Fibroblast of lung (primary cell): ENCODE data around the gene MOCOS.

Experiments
- EZH2 ChIP-seq: IDR thresholded peaks from 2 replicates; pipeline ENCODE4 v1.5.1; 2012; ENCODE audit warnings: low read length, control low read depth, mild to moderate bottlenecking; ENCODE audit errors: missing control alignments
- TF ChIP-seq, protein P1 (sequence below), 2 donors: IDR thresholded peaks in 1 of 2; conservative IDR thresholded peaks in 1 of 2; 1 replicate in 1 of 2; 2 replicates in 1 of 2; pipeline ENCODE4 v1.5.1; 2011 to 2012; ENCODE audit warnings: low read length in 2 of 2, control low read depth in 1 of 2, inconsistent platforms in 1 of 2, low read depth in 1 of 2, mild to moderate bottlenecking in 1 of 2

DNA sequence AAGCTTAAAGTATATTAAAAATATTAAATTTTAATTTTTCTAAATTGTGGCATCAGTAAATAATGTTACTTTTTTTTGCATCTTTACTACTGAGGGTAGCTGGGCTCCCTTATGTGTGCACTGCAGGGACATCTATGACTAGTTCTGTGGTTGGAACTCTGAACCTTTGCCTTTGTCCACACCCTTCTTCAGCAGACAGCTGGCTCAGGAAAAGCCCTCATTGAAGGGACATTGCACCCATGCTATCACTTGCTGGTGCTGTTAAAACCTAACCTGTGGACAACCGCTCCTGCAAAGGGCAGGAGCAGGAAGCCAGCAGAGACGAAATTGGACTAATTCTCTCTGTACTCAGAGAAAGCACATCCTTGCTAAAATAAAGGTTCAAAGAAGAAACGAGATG is 30.1 kb downstream of the MOCOS start:
- TF ChIP-seq, protein P1, sequence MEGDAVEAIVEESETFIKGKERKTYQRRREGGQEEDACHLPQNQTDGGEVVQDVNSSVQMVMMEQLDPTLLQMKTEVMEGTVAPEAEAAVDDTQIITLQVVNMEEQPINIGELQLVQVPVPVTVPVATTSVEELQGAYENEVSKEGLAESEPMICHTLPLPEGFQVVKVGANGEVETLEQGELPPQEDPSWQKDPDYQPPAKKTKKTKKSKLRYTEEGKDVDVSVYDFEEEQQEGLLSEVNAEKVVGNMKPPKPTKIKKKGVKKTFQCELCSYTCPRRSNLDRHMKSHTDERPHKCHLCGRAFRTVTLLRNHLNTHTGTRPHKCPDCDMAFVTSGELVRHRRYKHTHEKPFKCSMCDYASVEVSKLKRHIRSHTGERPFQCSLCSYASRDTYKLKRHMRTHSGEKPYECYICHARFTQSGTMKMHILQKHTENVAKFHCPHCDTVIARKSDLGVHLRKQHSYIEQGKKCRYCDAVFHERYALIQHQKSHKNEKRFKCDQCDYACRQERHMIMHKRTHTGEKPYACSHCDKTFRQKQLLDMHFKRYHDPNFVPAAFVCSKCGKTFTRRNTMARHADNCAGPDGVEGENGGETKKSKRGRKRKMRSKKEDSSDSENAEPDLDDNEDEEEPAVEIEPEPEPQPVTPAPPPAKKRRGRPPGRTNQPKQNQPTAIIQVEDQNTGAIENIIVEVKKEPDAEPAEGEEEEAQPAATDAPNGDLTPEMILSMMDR (conservative IDR thresholded peaks at IDR 0.05 in 1 of 2, IDR thresholded peaks at IDR 0.05 in 1 of 2; ENCODE audit: low read depth in 1 of 2, low read length in 2 of 2): no peak
- TF ChIP-seq EZH2: no peak
